ENCODE results near the gene RALY.
"Not testable (repeated sequence)": the region's sequence is repeated elsewhere in the genome, so short reads cannot be mapped to it uniquely, and the experiment has no call there.

Gene RALY

GRCh38 chr20:34111702-34112599, 118.2 kb downstream of the RALY start, which contains the start of gene EIF2S2:
EIF2S2 (minus strand) TSS chr20:34112243; CDS start chr20:34112110, 133 bp downstream.
- DNase-seq: peak; percentile 95

GRCh38 chr20:34112600-34113101, 118.9 kb downstream of the RALY start:
- DNase-seq: peak; percentile 31

GRCh38 chr20:34114809-34115208, 121.1 kb downstream of the RALY start:
- no peak for DNase-seq

- DNase-seq: no peak
Observed at GRCh38 chr20:34115232-34115631, 121.5 kb downstream of the RALY start.

- no peak for DNase-seq
Observed at GRCh38 chr20:34120213-34120612, 126.5 kb downstream of the RALY start.

GRCh38 chr20:34122274-34122980, 128.7 kb downstream of the RALY start:
- DNase-seq: no peak

- no peak for DNase-seq
Observed at GRCh38 chr20:34123309-34123708, 129.6 kb downstream of the RALY start.

- DNase-seq: no peak
Observed at GRCh38 chr20:34124469-34125249, 130.9 kb downstream of the RALY start.

GRCh38 chr20:34127792-34128191, 134.1 kb downstream of the RALY start:
- DNase-seq: no peak

GRCh38 chr20:34129518-34130162, 135.9 kb downstream of the RALY start:
- DNase-seq: peak; percentile 62

GRCh38 chr20:34131491-34131890, 137.8 kb downstream of the RALY start:
- DNase-seq: no peak

GRCh38 chr20:34132491-34132890, 138.8 kb downstream of the RALY start:
- DNase-seq: not testable (repeated sequence)

GRCh38 chr20:34132943-34133342, 139.2 kb downstream of the RALY start:
- not testable (repeated sequence) for DNase-seq

- DNase-seq: not testable (repeated sequence)
Observed at GRCh38 chr20:34133365-34133860, 139.7 kb downstream of the RALY start.

All from NCI-H748 treated with DMSO at 0.1 percent for 48 hours (cell line).